CD4-positive, alpha-beta T cell treated with Interleukin-4 for 4 hours (primary cell): ENCODE measurements around the gene RSAD1.

ENCODE experiments used
- DNase-seq: peaks from one replicate; pipeline ENCODE4 v3.0.0-alpha.2; 2020

The RSAD1 gene

DNA sequence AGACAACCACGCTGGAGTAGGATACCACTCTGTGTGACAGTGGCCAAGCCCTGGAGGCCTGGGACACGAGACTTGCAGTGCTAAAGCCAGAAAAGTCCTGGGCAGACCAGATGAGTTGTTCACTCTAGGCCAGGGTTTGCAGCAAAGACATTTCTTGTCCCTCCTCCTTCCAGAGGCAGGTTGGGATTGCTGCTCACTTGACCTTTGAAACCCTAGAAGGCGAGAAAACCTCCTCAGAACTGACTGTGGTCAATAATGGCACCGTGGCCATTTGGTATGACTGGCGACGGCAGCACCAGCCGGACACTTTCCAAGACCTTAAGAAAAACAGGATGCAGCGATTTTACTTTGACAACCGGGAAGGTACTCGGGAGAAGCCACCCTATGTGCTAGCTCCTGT lies 44.1 kb downstream of the RSAD1 start:
- DNase-seq, result no peak

DNA sequence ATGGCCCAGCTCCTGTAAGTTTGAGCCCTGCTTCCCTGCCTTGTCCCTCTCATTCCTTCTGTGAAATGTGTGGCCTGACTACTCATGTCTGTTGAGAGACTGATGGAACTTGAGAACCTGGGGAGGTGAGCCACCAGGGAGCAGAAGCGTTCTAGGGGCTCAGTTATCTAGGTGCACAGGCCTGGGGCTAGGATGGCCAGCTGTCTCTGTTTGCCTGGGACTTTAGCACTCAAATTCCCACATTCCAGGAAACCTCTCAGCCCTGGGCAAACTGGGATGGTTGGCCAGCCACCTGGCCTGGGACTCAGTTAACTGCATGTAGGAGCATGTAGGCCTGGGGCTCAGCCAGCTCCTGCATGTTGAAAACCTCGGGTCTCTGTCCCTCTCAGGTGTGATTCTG lies 44.5 kb downstream of the RSAD1 start:
- no peak for DNase-seq

DNA sequence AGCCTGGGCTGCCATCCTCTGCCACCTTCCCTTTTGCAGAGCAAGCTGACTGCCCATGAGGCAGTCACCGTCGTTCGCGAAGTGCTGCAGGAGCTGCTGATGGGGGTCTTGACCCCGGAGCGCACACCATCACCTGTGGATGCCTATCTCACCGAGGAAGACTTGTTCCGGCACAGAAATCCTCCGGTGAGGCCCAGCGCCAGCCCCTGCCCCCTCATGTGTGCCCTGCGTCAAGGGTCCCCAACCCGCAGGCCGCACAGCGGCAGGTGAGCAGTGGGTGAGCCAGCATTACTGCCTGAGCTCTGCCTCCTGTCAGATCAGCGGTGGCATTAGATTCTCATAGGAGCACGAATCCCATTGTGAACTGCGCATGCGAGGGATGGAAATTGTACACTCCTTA lies 46.2 kb downstream of the RSAD1 start:
- no peak for DNase-seq

DNA sequence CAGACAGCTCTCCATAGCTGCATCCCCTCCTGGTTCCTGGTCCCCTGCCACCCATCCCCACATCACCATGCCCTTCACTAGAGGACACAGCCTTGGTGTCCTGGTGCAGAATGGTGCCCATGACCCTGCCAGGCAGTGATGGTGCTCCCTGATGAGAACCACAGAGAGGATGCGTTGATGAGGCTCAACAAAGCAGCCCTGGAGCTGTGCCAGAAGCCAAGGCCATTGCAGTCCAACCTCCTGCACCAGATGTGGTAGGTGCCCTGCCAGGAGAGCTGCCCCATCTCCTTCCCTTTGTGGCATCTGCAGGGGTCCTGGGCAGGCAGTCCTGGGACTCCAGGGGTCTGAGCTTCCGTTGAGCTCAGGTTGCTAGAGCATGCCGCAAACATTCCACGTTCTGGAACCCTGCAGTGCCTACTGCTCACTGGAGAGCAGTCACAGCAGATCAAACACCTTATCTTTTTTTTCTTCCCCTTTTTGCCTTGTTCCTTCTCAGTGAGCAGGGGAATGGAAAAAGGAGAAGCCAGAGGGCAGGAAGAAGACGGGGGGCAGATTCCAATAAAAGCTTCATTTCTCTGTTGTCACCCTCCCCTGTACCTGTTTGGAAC lies 48.6 kb downstream of the RSAD1 start:
- DNase-seq, result no peak

DNA sequence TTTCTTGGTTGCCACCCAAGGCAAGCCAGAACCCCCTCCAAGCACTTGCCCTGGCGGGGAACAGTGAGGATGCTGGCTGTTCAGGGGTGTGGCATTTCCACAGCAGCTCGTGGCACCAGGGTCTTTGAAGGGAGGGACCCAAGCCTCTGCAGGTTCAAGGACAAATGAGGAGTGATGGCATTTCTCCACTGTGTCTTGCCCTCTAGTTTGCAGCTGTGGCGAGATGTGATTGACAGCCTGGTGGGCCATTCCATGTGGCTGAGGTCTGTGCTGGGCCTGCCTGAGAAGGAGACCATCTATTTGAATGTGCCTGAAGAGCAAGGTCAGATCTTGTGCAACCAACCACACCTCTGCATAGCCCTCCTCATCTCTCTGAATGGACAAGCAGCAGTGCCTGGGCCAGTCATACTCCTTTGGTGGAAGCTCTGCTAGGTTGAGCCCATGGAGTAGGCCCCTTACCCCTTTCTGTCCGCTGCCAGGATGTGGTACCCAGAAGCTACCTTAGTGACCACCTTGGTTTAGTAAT lies 49.4 kb downstream of the RSAD1 start:
- DNase-seq, result no peak

DNA sequence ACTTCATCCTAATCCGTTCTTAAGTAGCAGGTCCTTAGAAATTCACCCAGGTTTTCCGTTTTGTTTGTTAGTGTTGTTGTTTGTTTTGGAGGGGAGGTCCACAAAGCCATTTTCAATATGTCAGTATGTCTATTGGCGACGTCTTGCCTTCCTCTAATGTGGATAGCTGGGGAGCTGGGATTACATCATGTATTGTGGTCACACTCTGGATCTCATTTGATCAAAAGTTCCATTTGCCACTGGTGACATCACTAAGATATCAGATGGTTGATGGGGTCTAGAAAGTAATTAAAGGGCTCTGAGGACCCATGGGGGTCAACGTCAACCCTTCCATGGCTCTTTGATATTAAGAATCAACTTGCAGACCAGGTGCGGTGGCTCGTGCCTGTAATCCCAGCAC lies 51.2 kb downstream of the RSAD1 start:
- DNase-seq, result no peak

DNA sequence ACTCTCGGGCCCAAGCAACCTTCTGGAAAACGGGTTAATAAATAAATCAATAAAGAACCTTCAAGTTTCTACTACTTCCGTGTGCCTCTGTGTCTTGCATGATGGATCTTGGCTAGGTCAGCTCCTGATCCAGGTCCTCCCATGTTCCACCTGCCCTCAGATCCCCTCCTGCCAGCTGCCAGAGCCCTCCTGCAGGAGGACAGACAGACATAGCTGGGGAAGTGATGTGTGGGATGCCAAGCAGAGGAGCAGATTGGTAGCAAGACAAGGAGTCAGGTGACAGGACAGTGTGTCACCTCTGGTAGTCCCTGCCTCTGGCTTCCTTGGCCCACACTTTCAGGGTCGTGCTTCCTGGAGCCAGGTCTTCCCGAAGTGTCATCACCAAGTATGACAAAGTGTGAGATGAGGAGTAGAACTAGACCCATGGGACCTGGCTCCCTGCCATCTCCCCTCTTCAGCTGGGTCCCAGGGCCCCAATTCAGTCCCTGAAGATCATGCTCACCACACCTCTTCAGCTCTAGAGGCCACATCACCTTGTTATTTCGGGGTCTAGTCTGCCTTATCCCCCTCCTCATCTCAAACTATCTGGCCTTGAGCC lies 52.9 kb downstream of the RSAD1 start:
- no peak for DNase-seq

DNA sequence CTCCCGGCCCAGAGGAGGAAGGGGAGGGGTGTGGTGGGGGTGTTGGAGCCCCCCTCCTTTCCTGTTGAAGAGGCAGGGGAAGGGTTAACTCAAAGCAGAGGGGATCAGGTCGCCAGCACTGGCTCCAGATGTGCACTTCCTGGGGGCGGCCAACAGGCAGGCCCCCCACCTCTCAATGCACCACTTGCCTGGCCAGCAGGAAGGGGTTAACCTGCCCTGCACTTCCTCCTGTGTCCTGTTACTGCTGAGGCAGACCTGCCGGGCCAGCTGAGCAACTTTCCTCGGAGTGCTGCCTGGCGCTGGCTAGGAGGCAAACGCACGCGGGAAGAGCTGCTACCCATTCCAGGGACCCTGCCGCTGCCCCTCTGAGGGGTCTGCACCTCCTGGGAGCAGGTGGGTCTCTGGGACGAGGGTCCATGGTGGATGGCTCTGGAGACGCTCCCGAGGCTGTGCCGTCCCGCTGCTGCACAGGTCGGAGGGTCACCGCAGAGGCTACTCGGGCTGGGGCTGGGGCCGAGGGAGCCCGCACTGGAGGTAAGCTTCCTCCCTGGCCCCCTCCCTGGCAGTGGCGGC lies 53.9 kb downstream of the RSAD1 start, which contains the start of gene EPN3:
EPN3 (plus strand) TSS at position 284 of the 573 bp plus-strand sequence. CDS start 3,822 bp downstream, outside the sequence.
- no peak for DNase-seq

DNA sequence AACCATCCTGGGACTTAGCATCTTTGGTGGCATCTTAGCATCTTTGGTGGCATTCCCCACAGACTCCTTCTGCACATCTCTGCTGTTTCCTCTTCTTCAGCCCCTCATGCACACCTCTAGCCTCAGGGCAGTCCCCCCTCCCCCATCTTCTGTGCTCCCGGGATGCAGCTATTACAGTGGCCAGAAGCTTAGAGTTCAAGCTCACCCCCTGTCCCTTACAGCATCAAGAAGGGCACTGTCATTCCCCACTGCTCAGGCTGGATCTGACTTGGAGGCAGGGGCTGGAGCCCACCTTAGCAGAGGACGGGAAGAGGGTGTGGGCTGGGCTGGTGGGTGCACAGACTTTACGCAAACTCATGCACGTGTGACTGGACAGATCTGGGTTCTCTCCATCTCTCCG lies 54.5 kb downstream of the RSAD1 start:
- no peak for DNase-seq

DNA sequence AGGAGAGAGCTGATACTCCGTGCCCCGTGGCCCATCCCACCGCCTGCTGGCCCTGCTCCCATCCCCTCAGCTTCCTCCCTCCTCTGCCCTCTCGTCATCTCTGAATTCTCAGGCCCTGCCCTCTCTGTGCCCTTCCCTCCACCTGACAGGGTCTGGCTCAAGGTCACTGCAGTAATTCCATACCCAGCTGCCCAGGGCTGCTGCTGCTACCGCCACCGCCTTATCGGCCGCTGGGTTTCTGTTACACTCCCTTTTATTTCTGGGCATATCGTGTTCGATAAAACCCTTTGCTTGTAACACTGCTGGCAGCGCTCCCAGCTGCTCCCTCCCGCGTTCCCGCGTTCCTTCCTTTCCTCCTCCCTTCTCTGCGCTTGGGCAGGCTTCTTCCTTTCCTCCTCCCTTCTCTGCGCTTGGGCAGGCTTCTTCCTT lies 55.1 kb downstream of the RSAD1 start:
- no peak for DNase-seq

DNA sequence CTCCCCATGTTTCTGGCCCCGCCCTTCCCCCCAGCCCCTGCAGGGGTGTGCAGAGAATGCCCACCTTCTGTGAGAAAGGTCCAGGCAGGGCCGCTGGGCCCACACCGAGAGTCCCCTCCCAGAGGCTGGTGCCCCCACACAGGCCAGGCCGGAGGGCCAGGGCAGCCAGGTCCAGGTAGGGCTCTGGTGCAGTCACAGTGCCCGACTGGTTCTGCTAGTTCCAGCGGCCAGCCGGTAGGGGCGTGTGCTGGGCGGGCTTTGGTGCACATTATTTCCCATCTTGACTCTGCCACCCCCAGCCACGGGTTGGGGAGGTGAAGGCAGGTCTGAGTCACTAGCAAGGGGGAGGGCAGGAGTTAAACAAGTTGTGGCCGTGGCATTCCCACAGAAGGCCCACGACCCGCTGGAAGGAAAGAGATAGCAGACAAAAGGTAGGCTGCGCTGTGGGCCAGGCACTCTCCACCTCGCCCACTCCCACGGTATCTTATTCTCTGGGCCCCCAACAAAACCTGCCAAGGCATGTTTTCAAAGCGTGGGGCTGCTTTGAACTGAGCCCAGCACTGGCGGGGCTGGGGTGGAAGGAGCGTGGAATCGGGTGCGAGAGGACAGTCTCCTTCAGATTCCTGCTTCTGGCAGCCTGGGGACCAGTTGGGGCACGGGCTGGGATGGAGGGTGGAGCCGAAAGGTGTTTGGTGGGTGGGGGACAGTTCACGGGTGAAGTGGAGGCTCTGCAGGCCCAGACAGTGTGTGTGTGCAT lies 55.7 kb downstream of the RSAD1 start:
- no peak for DNase-seq

DNA sequence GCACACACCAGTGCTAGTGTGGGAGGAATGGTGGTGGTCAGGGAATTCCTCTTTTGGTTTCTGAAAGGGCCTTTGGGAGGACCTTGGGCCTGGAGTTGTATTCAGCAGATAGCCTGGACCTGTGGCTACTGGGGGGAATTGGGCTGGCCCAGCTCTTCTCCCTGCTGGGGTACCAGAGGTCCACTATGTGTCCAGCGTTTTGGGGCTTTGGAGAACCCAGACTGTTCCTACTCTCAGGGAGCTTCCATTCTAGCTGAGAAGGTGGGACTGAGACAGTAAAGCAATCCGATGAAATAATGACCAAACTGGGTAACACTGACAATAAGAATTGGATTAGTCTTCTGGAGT lies 56.3 kb downstream of the RSAD1 start:
- no peak for DNase-seq

DNA sequence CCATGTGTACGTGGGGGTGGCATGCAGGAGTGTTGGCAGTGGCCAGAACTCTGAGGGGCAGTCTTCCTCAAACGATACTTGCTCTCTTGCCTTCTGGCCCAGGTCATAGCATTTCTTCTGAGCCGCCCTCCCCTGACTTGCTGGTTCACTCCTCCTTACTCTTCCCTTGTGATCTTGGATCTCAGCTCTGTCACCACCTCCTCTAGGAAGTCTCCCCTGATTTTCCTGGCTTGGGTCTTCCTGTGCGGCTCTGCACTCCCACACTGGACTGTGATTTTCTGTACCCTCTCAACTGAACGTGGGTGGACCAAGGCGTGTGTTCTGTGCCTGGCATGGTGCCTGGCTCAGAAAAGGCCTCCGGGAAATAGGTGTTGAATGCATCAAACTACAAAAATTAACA lies 56.7 kb downstream of the RSAD1 start:
- DNase-seq, result no peak
